B cell (primary cell): ENCODE measurements around the gene RNF19B. TPM values are rescaled to one million over a fixed set of nuclear protein-coding genes. Genes with fewer than 3 reads are reported as not detected.

Experiments
- ATAC-seq: fragments of 200-7000 bp; cut with Tn5 transposase; one replicate; pipeline ENCODE4 v1.10.0; 2021; ENCODE audit warnings: low read depth, mild to moderate bottlenecking, moderate number of reproducible peaks, moderate library complexity
- CTCF ChIA-PET: fragments of 350-600 bp; sonication (Branson Sonifier 250); formaldehyde crosslinking; loops from one replicate; lab custom pipeline; 2021; ENCODE audit warnings: antibody characterized with exemption, inconsistent platforms; lab: Charles Lee
- POLR2A ChIA-PET: fragments of 350-600 bp; sonication (Branson Sonifier 250); formaldehyde crosslinking; loops from one replicate; lab custom pipeline; 2021; ENCODE audit warnings: antibody characterized with exemption; lab: Charles Lee
- DNase-seq: peaks from one replicate; pipeline ENCODE4 v3.0.0; 2013
- H2AFZ ChIP-seq: 2 replicates; pipeline ENCODE4 v1.6.1; 2012; ENCODE audit warnings: mild to moderate bottlenecking, low read depth, low read length; ENCODE audit not compliant: insufficient read depth, poor library complexity, severe bottlenecking
- H3K27ac ChIP-seq, 2 donors: 1 replicate in 1 of 2; 2 replicates in 1 of 2; pipeline ENCODE4 v1.5.1; 2012 to 2013; ENCODE audit warnings: low read length in 2 of 2, mild to moderate bottlenecking in 2 of 2, moderate library complexity in 1 of 2
- H3K27me3 ChIP-seq, 4 experiments: fragments of 200-600 bp in 1 of 4; sonication (generic) in 1 of 4; replicated peaks in 1 of 4; 1 replicate in 2 of 4; 2 replicates in 2 of 4; pipeline versions ENCODE4 v1.6.1 to v1.7.0; 2013 to 2016; ENCODE audit warnings: low read length in 3 of 4, mild to moderate bottlenecking in 2 of 4, mixed read lengths in 1 of 4, moderate library complexity in 1 of 4; ENCODE audit not compliant: insufficient read depth in 4 of 4, control insufficient read depth in 3 of 4; ENCODE audit errors: control extremely low read depth in 1 of 4
- H3K36me3 ChIP-seq, 2 experiments: replicated peaks in 1 of 2; 1 replicate in 1 of 2; 2 replicates in 1 of 2; pipeline versions ENCODE4 v1.6.1 to v1.7.1; 2013; ENCODE audit warnings: low read length in 1 of 2; ENCODE audit not compliant: insufficient read depth in 2 of 2, control insufficient read depth in 1 of 2; ENCODE audit errors: control extremely low read depth in 1 of 2, extremely low read depth in 1 of 2
- H3K4me1 ChIP-seq, 2 donors: fragments of 200-600 bp in 1 of 2; sonication (generic) in 1 of 2; 1 replicate in 1 of 2; 2 replicates in 1 of 2; pipeline versions ENCODE4 v1.5.1 to v1.6.1; 2013 to 2017; ENCODE audit warnings: low read length in 2 of 2; ENCODE audit not compliant: control insufficient read depth in 2 of 2, insufficient read depth in 2 of 2
- H3K4me2 ChIP-seq: replicated peaks from 2 replicates; pipeline ENCODE3; 2012; ENCODE audit warnings: mild to moderate bottlenecking, low read depth, low read length; ENCODE audit not compliant: poor library complexity, severe bottlenecking
- H3K4me3 ChIP-seq, 5 experiments: fragments of 200-600 bp in 1 of 5; sonication (generic) in 1 of 5; 1 replicate in 3 of 5; 2 replicates in 2 of 5; pipeline versions ENCODE4 v1.5.1 to v1.7.0; 2011 to 2016; ENCODE audit warnings: low read length in 4 of 5, mild to moderate bottlenecking in 4 of 5, low read depth in 2 of 5, control low read depth in 1 of 5, moderate library complexity in 1 of 5; ENCODE audit not compliant: insufficient read depth in 1 of 5; ENCODE audit errors: control extremely low read depth in 1 of 5, extremely low read depth in 1 of 5
- H3K79me2 ChIP-seq: fragments of 200-600 bp; sonication (generic); one replicate; pipeline ENCODE4 v1.6.0; 2016; ENCODE audit warnings: low read length; ENCODE audit not compliant: control insufficient read depth, insufficient read depth
- H3K9ac ChIP-seq: fragments of 200-600 bp; sonication (generic); 2 replicates; pipeline ENCODE4 v1.6.1; 2017; ENCODE audit warnings: mild to moderate bottlenecking, low read length, moderate library complexity
- H3K9me3 ChIP-seq, 3 donors: one replicate each; pipeline versions ENCODE4 v1.6.1 to v1.7.1; 2013; ENCODE audit warnings: low read length in 2 of 3; ENCODE audit not compliant: control insufficient read depth in 2 of 3, insufficient read depth in 1 of 3; ENCODE audit errors: control extremely low read depth in 1 of 3
- H4K20me1 ChIP-seq: 2 replicates; pipeline ENCODE4 v1.6.0; 2012; ENCODE audit warnings: mild to moderate bottlenecking, low read length; ENCODE audit not compliant: insufficient read depth, control insufficient read depth, poor library complexity, severe bottlenecking
- H3K27ac Mint-ChIP-seq: one replicate; pipeline ENCODE4 v1.8.0; 2021; ENCODE audit warnings: mixed read lengths
- H3K27me3 Mint-ChIP-seq: one replicate; pipeline ENCODE4 v1.8.0; 2021; ENCODE audit warnings: mixed read lengths
- H3K4me1 Mint-ChIP-seq: one replicate; pipeline ENCODE4 v1.8.0; 2021; ENCODE audit warnings: mixed read lengths
- H3K4me3 Mint-ChIP-seq: one replicate; pipeline ENCODE4 v1.8.0; 2021; ENCODE audit warnings: mixed read lengths
- H3K9me3 Mint-ChIP-seq: one replicate; pipeline ENCODE4 v1.8.0; 2022; ENCODE audit warnings: mixed read lengths; ENCODE audit not compliant: insufficient read depth
- EZH2 ChIP-seq: IDR thresholded peaks from 2 replicates; pipeline ENCODE4 v1.6.1; 2012; ENCODE audit warnings: borderline replicate concordance, low read depth, mild to moderate bottlenecking, moderate library complexity, low read length; ENCODE audit not compliant: insufficient read depth, poor library complexity, severe bottlenecking
- WGBS: methylation state at CpG from one replicate; pipeline ENCODE4 v1.1.5; 2013; ENCODE audit warnings: missing lambda C conversion rate; ENCODE audit not compliant: insufficient coverage; 5-methylcytosine and 5-hydroxymethylcytosine counted together
- intact Hi-C: fragments of 100-400 bp; cut with micrococcal nuclease; formaldehyde crosslinking; loops from one replicate; pipeline ENCODE4 v1.10.0; 2022
- polyA plus RNA-seq: library from polyadenylated mRNA; depleted of rRNA; stranded (reverse); fragments of >200 nt; gene quantifications from 2 replicates; pipeline ENCODE4 v1.2.3, GENCODE V29; 2012
- total RNA-seq, 2 donors: library from RNA; stranded (reverse); fragments of 120-200 nt in 1 of 2; gene quantifications; 1 replicate in 1 of 2; 2 replicates in 1 of 2; pipeline versions ENCODE4 v1.2.3 to v1.2.4, GENCODE V29; 2013 to 2022
- TF ChIP-seq, protein P1 (sequence below): fragments of 200-600 bp; IDR thresholded peaks from one replicate; pipeline ENCODE4 v1.8.0; 2022; ENCODE audit warnings: antibody characterized with exemption, mild to moderate bottlenecking

Gene RNF19B
- total and polyA plus RNA-seq, 2 donors (not counting 1 experiment from before 2014, with no cell fraction given), result 29.9 to 40.3 TPM

DNA sequence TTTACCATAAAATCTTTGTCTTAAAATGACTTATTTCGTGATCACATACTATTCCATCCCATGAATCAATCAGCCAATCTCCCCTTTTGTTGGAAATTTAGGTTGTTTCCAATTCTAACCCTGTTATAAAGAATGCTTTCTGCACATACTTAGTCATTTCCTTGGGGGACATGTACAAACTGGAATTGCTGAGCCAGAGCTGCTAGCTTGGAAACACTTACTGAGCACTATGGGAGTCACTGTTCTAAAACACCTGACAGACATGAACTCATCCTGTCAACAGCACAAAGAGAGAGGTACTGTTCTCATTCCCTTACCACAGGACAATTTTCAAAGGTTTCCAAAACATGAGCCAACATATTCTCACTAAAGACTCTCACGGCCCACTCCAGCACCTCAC is 40.0 kb upstream of the RNF19B start:
- H3K4me1 ChIP-seq, result no peaks in the 10 kb centered on the region
- Mint-ChIP-seq H3K9me3 (no peaks in the 10 kb centered on the region), H3K27ac (no peak overlapping the region), H3K4me3 (no peak overlapping the region), H3K4me1 (peaks cover 2% of the 10 kb centered on the region), H3K27me3 (no peaks in the 10 kb centered on the region)
- H4K20me1 ChIP-seq, result no peaks in the 10 kb centered on the region
- no peak overlapping the region for H3K27ac ChIP-seq
- H3K4me3 ChIP-seq, result no peak overlapping the region
- CTCF ChIA-PET, result interaction anchor here (0.9 to 6.9 kb wide), 3 partner anchors 12 to 68 kb away, joined by 3 to 205 read pairs (median 32); no protein-coding TSS in a partner anchor
- H3K4me2 ChIP-seq, result no peak overlapping the region
- 93% methylated on average over 1 of the region's 2 CpGs for WGBS
- no peaks in the 10 kb centered on the region for H3K9me3 ChIP-seq
- H3K79me2 ChIP-seq, result no peaks in the 10 kb centered on the region
- ATAC-seq (no peak), DNase-seq (no peak)
- H2AFZ ChIP-seq, result no peak overlapping the region
- H3K36me3 ChIP-seq, result peaks cover 1 to 23% of the 10 kb centered on the region in 2 experiments
- H3K27me3 ChIP-seq, result no peaks in the 10 kb centered on the region
- intact Hi-C loops, result no loop called here
- TF ChIP-seq, protein P1, sequence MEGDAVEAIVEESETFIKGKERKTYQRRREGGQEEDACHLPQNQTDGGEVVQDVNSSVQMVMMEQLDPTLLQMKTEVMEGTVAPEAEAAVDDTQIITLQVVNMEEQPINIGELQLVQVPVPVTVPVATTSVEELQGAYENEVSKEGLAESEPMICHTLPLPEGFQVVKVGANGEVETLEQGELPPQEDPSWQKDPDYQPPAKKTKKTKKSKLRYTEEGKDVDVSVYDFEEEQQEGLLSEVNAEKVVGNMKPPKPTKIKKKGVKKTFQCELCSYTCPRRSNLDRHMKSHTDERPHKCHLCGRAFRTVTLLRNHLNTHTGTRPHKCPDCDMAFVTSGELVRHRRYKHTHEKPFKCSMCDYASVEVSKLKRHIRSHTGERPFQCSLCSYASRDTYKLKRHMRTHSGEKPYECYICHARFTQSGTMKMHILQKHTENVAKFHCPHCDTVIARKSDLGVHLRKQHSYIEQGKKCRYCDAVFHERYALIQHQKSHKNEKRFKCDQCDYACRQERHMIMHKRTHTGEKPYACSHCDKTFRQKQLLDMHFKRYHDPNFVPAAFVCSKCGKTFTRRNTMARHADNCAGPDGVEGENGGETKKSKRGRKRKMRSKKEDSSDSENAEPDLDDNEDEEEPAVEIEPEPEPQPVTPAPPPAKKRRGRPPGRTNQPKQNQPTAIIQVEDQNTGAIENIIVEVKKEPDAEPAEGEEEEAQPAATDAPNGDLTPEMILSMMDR, result no peak
- TF ChIP-seq EZH2, result no peak
- POLR2A ChIA-PET, result no interaction called here
- H3K9ac ChIP-seq, result no peak overlapping the region

DNA sequence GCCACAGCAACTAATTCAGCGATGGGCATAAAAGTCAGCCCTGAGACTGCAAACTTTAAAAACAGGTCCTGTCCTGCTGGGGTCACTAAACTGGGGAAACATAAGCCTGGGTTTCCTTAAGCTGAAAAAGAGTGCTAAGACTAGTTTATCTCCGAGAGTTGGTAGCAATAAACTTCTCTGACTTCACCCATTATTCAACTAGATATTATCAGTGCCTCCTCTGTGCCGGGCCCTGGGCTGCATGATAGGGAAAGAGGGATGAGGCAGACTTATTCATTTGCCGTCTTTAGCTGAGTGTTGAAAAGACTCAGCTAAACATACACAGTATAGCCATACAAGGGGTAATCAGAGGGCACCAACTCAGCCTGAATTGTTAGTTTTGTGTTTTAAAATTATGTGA is 39.0 kb upstream of the RNF19B start:
- TF ChIP-seq, protein P1, result no peak
- no peak for TF ChIP-seq EZH2
- Histone ChIP-seq H3K9ac (no peak overlapping the region), H3K4me1 (no peaks in the 10 kb centered on the region), H3K79me2 (no peaks in the 10 kb centered on the region), H4K20me1 (no peaks in the 10 kb centered on the region), H2AFZ (no peak overlapping the region), H3K27ac (no peak overlapping the region), H3K9me3 (peaks cover 0 to 3% (median 0%) of the 10 kb centered on the region in 3 donors), H3K36me3 (peaks cover 1 to 15% of the 10 kb centered on the region in 2 experiments), H3K27me3 (no peaks in the 10 kb centered on the region), H3K4me3 (no peak overlapping the region), H3K4me2 (no peak overlapping the region)
- H3K4me3 Mint-ChIP-seq, result no peak overlapping the region
- WGBS, result 93% methylated on average over 1 of the region's 4 CpGs
- ChIA-PET POLR2A (interaction anchor here (0.6 kb wide), 1 partner anchor 23 kb away, joined by 4 read pairs; no protein-coding TSS in a partner anchor), CTCF (interaction anchor here (0.9 to 6.9 kb wide), 3 partner anchors 13 to 67 kb away, joined by 3 to 205 read pairs (median 3); no protein-coding TSS in a partner anchor)
- no peak for ATAC-seq
- peaks cover 2% of the 10 kb centered on the region for H3K4me1 Mint-ChIP-seq
- DNase-seq, result no peak
- intact Hi-C loops, result no loop called here
- no peaks in the 10 kb centered on the region for H3K9me3 Mint-ChIP-seq
- no peak overlapping the region for H3K27ac Mint-ChIP-seq
- H3K27me3 Mint-ChIP-seq, result no peaks in the 10 kb centered on the region
